ENCODE measurements around the gene PEX3.

The PEX3 gene

DNA sequence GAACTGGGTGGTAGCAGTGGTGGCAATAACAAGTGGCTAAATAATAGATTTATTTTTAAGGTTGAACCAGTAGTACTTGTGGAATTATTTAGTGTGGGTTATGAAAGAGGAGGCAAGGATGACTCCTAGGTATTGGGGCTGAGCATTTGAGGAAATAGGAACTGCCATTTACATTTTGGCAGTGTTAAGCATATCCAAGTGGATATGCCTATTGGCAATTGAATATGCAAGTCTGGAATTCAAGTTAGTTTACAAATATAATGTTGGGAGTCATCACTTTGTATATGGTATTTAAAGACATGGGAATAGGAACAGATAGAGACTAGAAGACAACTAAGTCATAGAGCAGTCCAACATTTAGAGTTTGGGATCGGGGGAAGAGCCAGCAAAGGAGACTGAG is 25.9 kb downstream of the PEX3 start:
- Histone ChIP-seq H3K27me3 (ENCODE audit: insufficient read depth, poor library complexity, severe bottlenecking) (no peaks in the 10 kb centered on the region), H3K4me3 (replicated peaks; ENCODE audit: insufficient read depth, low read length) (no peak overlapping the region), H3K27ac (replicated peaks) (no peak overlapping the region)
- DNase-seq (ENCODE audit: low read depth in 1 of 2, low spot score in 1 of 2) = no peak
- TF ChIP-seq POLR2AphosphoS5 (IDR thresholded peaks at IDR 0.05; ENCODE audit: low read depth) (no peak), GABPA (IDR thresholded peaks at IDR 0.05; ENCODE audit: low read depth) (no peak), SPI1 (IDR thresholded peaks at IDR 0.05; ENCODE audit: borderline replicate concordance, low read depth) (no peak)
- TF ChIP-seq, protein P1, sequence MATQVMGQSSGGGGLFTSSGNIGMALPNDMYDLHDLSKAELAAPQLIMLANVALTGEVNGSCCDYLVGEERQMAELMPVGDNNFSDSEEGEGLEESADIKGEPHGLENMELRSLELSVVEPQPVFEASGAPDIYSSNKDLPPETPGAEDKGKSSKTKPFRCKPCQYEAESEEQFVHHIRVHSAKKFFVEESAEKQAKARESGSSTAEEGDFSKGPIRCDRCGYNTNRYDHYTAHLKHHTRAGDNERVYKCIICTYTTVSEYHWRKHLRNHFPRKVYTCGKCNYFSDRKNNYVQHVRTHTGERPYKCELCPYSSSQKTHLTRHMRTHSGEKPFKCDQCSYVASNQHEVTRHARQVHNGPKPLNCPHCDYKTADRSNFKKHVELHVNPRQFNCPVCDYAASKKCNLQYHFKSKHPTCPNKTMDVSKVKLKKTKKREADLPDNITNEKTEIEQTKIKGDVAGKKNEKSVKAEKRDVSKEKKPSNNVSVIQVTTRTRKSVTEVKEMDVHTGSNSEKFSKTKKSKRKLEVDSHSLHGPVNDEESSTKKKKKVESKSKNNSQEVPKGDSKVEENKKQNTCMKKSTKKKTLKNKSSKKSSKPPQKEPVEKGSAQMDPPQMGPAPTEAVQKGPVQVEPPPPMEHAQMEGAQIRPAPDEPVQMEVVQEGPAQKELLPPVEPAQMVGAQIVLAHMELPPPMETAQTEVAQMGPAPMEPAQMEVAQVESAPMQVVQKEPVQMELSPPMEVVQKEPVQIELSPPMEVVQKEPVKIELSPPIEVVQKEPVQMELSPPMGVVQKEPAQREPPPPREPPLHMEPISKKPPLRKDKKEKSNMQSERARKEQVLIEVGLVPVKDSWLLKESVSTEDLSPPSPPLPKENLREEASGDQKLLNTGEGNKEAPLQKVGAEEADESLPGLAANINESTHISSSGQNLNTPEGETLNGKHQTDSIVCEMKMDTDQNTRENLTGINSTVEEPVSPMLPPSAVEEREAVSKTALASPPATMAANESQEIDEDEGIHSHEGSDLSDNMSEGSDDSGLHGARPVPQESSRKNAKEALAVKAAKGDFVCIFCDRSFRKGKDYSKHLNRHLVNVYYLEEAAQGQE (IDR thresholded peaks at IDR 0.05; ENCODE audit: insufficient replicate concordance, low read depth) = no peak
- TF ChIP-seq, protein P2, sequence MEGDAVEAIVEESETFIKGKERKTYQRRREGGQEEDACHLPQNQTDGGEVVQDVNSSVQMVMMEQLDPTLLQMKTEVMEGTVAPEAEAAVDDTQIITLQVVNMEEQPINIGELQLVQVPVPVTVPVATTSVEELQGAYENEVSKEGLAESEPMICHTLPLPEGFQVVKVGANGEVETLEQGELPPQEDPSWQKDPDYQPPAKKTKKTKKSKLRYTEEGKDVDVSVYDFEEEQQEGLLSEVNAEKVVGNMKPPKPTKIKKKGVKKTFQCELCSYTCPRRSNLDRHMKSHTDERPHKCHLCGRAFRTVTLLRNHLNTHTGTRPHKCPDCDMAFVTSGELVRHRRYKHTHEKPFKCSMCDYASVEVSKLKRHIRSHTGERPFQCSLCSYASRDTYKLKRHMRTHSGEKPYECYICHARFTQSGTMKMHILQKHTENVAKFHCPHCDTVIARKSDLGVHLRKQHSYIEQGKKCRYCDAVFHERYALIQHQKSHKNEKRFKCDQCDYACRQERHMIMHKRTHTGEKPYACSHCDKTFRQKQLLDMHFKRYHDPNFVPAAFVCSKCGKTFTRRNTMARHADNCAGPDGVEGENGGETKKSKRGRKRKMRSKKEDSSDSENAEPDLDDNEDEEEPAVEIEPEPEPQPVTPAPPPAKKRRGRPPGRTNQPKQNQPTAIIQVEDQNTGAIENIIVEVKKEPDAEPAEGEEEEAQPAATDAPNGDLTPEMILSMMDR (IDR thresholded peaks at IDR 0.05; ENCODE audit: insufficient read depth, low read length) = no peak

DNA sequence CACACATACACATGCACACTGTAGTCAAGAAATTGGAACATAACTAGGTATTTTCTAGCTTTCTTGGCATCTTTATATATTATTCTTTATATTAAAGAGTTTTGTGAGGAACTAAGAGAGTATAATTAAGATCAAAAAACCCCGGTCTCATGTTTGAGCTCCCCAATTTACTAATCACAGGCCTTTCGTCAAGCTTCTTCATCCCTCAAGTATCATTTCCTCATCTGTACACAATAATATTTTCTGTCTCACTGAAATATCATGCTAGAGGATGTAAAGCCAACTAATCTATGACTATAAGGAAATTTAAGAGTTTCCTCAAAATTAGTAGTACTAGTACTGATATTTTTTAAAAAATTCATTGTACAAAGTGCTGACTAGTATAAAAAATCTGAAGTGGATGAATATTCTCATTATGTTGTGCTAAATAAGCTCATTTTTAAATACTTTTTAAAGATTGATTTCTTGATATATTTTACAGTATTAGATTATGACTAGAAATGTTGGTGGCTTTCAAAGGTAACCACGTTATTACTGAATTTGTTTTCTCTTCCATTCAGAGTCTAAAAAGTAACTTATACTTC is 28.0 kb downstream of the PEX3 start:
- Histone ChIP-seq H3K27ac (replicated peaks) (no peak overlapping the region), H3K27me3 (ENCODE audit: insufficient read depth, poor library complexity, severe bottlenecking) (no peaks in the 10 kb centered on the region), H3K4me3 (replicated peaks; ENCODE audit: insufficient read depth, low read length) (no peak overlapping the region)
- TF ChIP-seq SPI1 (IDR thresholded peaks at IDR 0.05; ENCODE audit: borderline replicate concordance, low read depth) (no peak), GABPA (IDR thresholded peaks at IDR 0.05; ENCODE audit: low read depth) (no peak), POLR2AphosphoS5 (IDR thresholded peaks at IDR 0.05; ENCODE audit: low read depth) (no peak)
- TF ChIP-seq, protein P2 (IDR thresholded peaks at IDR 0.05; ENCODE audit: insufficient read depth, low read length) = no peak
- TF ChIP-seq, protein P1 (IDR thresholded peaks at IDR 0.05; ENCODE audit: insufficient replicate concordance, low read depth) = no peak
- no peak for DNase-seq (ENCODE audit: low read depth in 1 of 2, low spot score in 1 of 2)

DNA sequence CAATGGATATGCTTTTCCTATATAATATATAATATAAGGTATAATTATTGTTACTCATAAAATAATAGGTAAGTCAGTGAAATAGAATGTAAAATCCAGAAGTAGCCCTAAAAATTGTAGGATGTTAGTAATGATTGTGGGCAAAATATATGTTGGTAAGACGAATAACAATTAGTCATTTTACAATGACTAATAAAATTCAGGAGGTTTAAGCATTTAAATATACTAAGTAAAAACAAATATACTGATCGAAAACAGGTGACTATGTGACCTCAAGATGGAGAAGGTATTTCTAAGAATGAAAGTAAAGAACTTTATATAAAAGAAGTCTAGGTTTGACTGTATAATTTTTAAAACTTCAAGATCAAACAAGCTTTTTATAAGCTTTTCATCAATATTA is 32.0 kb downstream of the PEX3 start:
- H3K4me3 ChIP-seq (replicated peaks; ENCODE audit: insufficient read depth, low read length) = no peak overlapping the region
- no peak overlapping the region for H3K27ac ChIP-seq (replicated peaks)
- TF ChIP-seq, protein P1 (IDR thresholded peaks at IDR 0.05; ENCODE audit: insufficient replicate concordance, low read depth) = no peak
- TF ChIP-seq, protein P2 (IDR thresholded peaks at IDR 0.05; ENCODE audit: insufficient read depth, low read length) = no peak
- TF ChIP-seq POLR2AphosphoS5 (IDR thresholded peaks at IDR 0.05; ENCODE audit: low read depth) (no peak), SPI1 (IDR thresholded peaks at IDR 0.05; ENCODE audit: borderline replicate concordance, low read depth) (no peak), GABPA (IDR thresholded peaks at IDR 0.05; ENCODE audit: low read depth) (no peak)
- H3K27me3 ChIP-seq (ENCODE audit: insufficient read depth, poor library complexity, severe bottlenecking) = no peaks in the 10 kb centered on the region
- DNase-seq (ENCODE audit: low read depth in 1 of 2, low spot score in 1 of 2) = no peak

All from HL-60 (cell line).